CD4-positive, alpha-beta T cell (primary cell): ENCODE measurements around the gene SDR42E1. TPM values are rescaled to one million over a fixed set of nuclear protein-coding genes. Genes with fewer than 3 reads are reported as not detected.

Experiments
- ATAC-seq: fragments of 200-7000 bp; cut with Tn5 transposase; one replicate; pipeline ENCODE4 v1.10.0; 2022; ENCODE audit warnings: mild to moderate bottlenecking; ENCODE audit not compliant: poor library complexity
- CTCF ChIA-PET: fragments of 350-600 bp; sonication (Branson Sonifier 250); formaldehyde crosslinking; loops from one replicate; lab custom pipeline; 2021; ENCODE audit warnings: antibody characterized with exemption, inconsistent platforms; lab: Charles Lee
- POLR2A ChIA-PET: fragments of 350-600 bp; sonication (Branson Sonifier 250); formaldehyde crosslinking; loops from one replicate; lab custom pipeline; 2021; ENCODE audit warnings: antibody characterized with exemption, inconsistent platforms; lab: Charles Lee
- DNase-seq, 14 experiments: peaks; one replicate each; pipeline ENCODE4 v3.0.0-alpha.2; 2013 to 2020; ENCODE audit warnings: mixed read lengths in 2 of 14
- H3K27ac ChIP-seq, 2 donors: one replicate each; pipeline versions ENCODE4 v1.5.1 to v1.7.0; 2013; ENCODE audit warnings: low read length in 2 of 2, low read depth in 1 of 2, mild to moderate bottlenecking in 1 of 2
- H3K27me3 ChIP-seq, 2 experiments: 1 replicate in 1 of 2; 2 replicates in 1 of 2; pipeline versions ENCODE4 v1.6.1 to v1.7.0; 2013; ENCODE audit warnings: low read length in 2 of 2, control low read depth in 1 of 2, mild to moderate bottlenecking in 1 of 2, moderate library complexity in 1 of 2; ENCODE audit not compliant: insufficient read depth in 2 of 2, control insufficient read depth in 1 of 2
- H3K36me3 ChIP-seq: one replicate; pipeline ENCODE4 v1.6.1; 2013; ENCODE audit warnings: low read length, control low read depth; ENCODE audit not compliant: insufficient read depth
- H3K4me1 ChIP-seq: one replicate; pipeline ENCODE4 v1.6.1; 2013; ENCODE audit warnings: low read length, control low read depth; ENCODE audit not compliant: insufficient read depth
- H3K4me3 ChIP-seq: one replicate; pipeline ENCODE4 v1.5.1; 2013; ENCODE audit warnings: mild to moderate bottlenecking, low read length, moderate library complexity
- H3K9me3 ChIP-seq, 2 experiments: 1 replicate in 1 of 2; 2 replicates in 1 of 2; pipeline versions ENCODE4 v1.6.1 to v1.7.0; 2013; ENCODE audit warnings: low read length in 2 of 2, mild to moderate bottlenecking in 2 of 2, control low read depth in 1 of 2, moderate library complexity in 1 of 2; ENCODE audit not compliant: control insufficient read depth in 1 of 2, insufficient read depth in 1 of 2
- H3K27ac Mint-ChIP-seq: one replicate; pipeline ENCODE4 v1.8.0; 2020; ENCODE audit warnings: mixed read lengths
- H3K27me3 Mint-ChIP-seq: one replicate; pipeline ENCODE4 v1.8.0; 2021; ENCODE audit warnings: mixed read lengths
- H3K36me3 Mint-ChIP-seq: one replicate; pipeline ENCODE4 v1.8.0; 2021; ENCODE audit warnings: low read depth, mixed read lengths
- H3K4me1 Mint-ChIP-seq: one replicate; pipeline ENCODE4 v1.8.0; 2021; ENCODE audit warnings: low read depth, mixed read lengths
- H3K4me3 Mint-ChIP-seq: one replicate; pipeline ENCODE4 v1.8.0; 2020; ENCODE audit warnings: mild to moderate bottlenecking, mixed read lengths
- H3K9me3 Mint-ChIP-seq: one replicate; pipeline ENCODE4 v1.8.0; 2020; ENCODE audit warnings: mixed read lengths
- intact Hi-C, 2 experiments: fragments of 100-400 bp; cut with DNase I in 1 of 2; cut with micrococcal nuclease in 1 of 2; formaldehyde crosslinking; loops; one replicate each; pipeline versions ENCODE4 v1.15.1 to v1.9.0; 2023 to 2025; cut with DNase I, micrococcal nuclease
- total RNA-seq, 174 experiments: library from RNA in 2 of 174; stranded (reverse) in 2 of 174; gene quantifications; one replicate each; pipeline ENCODE4 v1.2.3 and lab custom pipeline; 2021 to 2026
- TF ChIP-seq, protein P1 (sequence below): fragments of 200-600 bp; IDR thresholded peaks from one replicate; pipeline ENCODE4 v1.8.0; 2022; ENCODE audit warnings: antibody characterized with exemption, mild to moderate bottlenecking

Gene SDR42E1
- total RNA-seq, 2 experiments from 2014 or later: 4.5 to 7.6 TPM

DNA sequence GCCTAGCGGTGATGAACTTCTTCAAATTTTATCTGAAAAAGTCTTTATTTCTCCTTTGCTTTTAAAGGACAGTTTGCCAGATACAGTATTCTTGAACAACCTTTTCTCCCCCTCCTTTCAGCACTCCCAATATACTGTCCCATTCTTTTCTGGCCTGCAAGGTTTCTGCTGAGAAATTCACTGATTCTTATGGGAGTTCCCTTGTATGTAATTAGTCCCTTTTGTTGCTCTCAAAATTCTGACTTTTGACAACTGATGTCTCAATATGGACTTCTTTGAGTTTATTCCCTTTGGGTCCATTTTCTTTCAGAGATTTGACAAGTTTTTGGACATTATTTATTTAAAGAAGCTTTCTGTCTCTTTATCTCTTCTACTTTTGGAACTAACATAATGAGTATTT is 39.4 kb downstream of the SDR42E1 start:
- DNase-seq: no peak
- intact Hi-C loops: no loop called here
- H3K4me1 ChIP-seq: no peaks in the 10 kb centered on the region
- Mint-ChIP-seq H3K27me3 (peaks cover 23% of the 10 kb centered on the region), H3K9me3 (peaks cover 16% of the 10 kb centered on the region), H3K4me1 (no peaks in the 10 kb centered on the region), H3K4me3 (no peak overlapping the region), H3K27ac (no peak overlapping the region), H3K36me3 (peaks cover 19% of the 10 kb centered on the region)
- H3K27ac ChIP-seq: no peak overlapping the region
- ChIA-PET POLR2A (no interaction called here), CTCF (no interaction called here)
- no peaks in the 10 kb centered on the region for H3K36me3 ChIP-seq
- no peak for ATAC-seq
- TF ChIP-seq, protein P1, sequence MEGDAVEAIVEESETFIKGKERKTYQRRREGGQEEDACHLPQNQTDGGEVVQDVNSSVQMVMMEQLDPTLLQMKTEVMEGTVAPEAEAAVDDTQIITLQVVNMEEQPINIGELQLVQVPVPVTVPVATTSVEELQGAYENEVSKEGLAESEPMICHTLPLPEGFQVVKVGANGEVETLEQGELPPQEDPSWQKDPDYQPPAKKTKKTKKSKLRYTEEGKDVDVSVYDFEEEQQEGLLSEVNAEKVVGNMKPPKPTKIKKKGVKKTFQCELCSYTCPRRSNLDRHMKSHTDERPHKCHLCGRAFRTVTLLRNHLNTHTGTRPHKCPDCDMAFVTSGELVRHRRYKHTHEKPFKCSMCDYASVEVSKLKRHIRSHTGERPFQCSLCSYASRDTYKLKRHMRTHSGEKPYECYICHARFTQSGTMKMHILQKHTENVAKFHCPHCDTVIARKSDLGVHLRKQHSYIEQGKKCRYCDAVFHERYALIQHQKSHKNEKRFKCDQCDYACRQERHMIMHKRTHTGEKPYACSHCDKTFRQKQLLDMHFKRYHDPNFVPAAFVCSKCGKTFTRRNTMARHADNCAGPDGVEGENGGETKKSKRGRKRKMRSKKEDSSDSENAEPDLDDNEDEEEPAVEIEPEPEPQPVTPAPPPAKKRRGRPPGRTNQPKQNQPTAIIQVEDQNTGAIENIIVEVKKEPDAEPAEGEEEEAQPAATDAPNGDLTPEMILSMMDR: no peak
- H3K27me3 ChIP-seq: no peaks in the 10 kb centered on the region
- H3K9me3 ChIP-seq: peaks cover 18 to 22% of the 10 kb centered on the region in 2 experiments
- H3K4me3 ChIP-seq: no peak overlapping the region

DNA sequence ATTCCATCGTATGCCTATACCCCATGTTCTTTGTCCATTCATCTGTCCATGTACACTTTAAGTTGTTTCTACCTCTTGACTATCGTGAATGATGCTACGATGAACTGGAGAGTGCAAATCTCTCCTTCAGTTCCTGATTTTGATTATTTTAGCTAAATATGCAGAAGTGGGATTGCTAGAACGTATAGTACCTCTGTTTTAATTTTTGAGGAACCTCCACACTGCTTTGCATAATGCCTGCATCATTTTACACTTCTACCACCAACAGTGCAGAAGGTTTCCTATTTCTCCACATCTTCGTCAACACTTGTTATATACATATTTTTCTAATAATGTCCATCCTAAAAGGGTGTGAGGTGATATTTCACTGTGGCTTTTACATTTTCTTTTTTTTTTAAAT is 43.9 kb downstream of the SDR42E1 start:
- H3K4me3 Mint-ChIP-seq: no peak overlapping the region
- no peak for ATAC-seq
- Histone ChIP-seq H3K4me1 (no peaks in the 10 kb centered on the region), H3K4me3 (no peak overlapping the region), H3K9me3 (peaks cover 10 to 12% of the 10 kb centered on the region in 2 experiments), H3K27ac (no peak overlapping the region), H3K36me3 (no peaks in the 10 kb centered on the region), H3K27me3 (peaks cover 0 to 4% of the 10 kb centered on the region in 2 experiments)
- intact Hi-C loops: no loop called here
- no peak for DNase-seq
- no peaks in the 10 kb centered on the region for H3K4me1 Mint-ChIP-seq
- peaks cover 29% of the 10 kb centered on the region for H3K27me3 Mint-ChIP-seq
- H3K36me3 Mint-ChIP-seq: no peaks in the 10 kb centered on the region
- TF ChIP-seq, protein P1: no peak
- ChIA-PET CTCF (no interaction called here), POLR2A (no interaction called here)
- H3K9me3 Mint-ChIP-seq: peaks cover 6% of the 10 kb centered on the region
- no peak overlapping the region for H3K27ac Mint-ChIP-seq

DNA sequence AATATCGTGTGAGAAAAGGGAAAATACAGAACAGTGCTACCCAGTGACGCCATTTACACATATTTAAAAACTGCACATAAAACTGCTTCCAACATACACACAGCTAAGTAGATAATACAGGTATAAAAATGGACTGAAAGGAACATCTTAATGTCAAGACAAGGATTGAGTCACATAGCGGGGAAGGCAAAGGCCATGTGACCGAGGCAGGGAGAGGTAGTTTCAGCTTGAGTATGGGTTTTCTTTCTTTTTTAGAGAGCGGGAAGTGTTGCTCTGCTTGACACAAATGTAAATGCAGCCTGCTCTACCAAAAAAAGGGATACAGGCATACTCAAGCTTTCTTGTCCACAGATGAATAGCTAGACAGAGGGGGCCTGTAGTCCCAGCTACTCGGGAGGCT is 46.5 kb downstream of the SDR42E1 start:
- Mint-ChIP-seq H3K36me3 (no peaks in the 10 kb centered on the region), H3K4me3 (no peak overlapping the region), H3K4me1 (no peaks in the 10 kb centered on the region), H3K9me3 (peaks cover 2% of the 10 kb centered on the region), H3K27ac (no peak overlapping the region), H3K27me3 (peaks cover 29% of the 10 kb centered on the region)
- ChIA-PET POLR2A (no interaction called here), CTCF (no interaction called here)
- no peak for ATAC-seq
- Histone ChIP-seq H3K9me3 (peaks cover 0 to 7% of the 10 kb centered on the region in 2 experiments), H3K27me3 (peaks cover 0 to 4% of the 10 kb centered on the region in 2 experiments), H3K36me3 (no peaks in the 10 kb centered on the region), H3K4me3 (no peak overlapping the region), H3K27ac (no peak overlapping the region), H3K4me1 (no peaks in the 10 kb centered on the region)
- TF ChIP-seq, protein P1: no peak
- intact Hi-C loops: no loop called here
- no peak for DNase-seq
